CD4-positive, alpha-beta T cell treated with Interleukin-17A for 1 hour (primary cell): ENCODE data around the gene MBNL1.
"Not testable (repeated sequence)": the region's sequence is repeated elsewhere in the genome, so short reads cannot be mapped to it uniquely, and the experiment has no call there.

Experiments
- DNase-seq: peaks from one replicate; pipeline ENCODE4 v3.0.0-alpha.2; 2020

The MBNL1 gene

DNA sequence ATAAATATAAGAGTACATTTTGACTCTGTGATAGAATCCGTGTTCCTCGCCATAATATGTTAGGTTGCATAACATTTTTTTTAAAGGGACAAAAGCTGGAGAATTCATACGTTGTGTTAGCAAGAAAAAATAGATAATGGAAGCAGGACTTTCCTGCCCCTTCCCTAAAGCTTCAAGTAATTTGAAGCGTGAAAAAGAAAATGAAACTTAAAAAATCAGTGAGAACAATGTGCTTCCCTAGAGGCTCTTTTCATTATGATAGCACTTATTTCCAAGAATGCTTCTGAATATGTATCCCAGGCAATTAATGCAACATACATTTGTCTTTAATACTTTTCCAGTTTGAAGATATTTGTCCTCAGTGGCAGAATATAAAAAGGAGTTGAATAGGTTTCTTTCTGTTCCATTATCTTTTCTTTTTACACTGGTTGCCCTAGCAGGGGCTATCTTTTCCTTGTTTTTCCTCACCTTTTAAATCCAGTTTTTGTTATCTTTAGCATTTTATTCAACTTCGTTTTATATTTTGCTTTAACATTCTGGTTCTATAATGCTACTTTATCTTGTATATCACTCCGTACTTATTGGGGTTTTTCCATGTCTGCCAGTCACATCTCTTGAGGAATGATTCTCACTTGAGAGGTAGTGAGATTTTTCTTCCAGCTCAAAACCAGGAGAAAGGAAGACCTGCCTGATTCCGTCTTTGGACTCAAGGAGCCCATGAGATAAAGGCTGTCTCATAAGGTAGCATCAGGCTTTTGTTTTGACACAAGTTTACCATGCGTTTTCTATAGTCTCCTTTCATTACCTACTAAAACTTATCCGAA lies 113.8 kb downstream of the MBNL1 start:
- DNase-seq, result no peak

- no peak for DNase-seq
These were observed 114.4 kb downstream of the MBNL1 start for GRCh38 chr3:152383136-152383606.

GRCh38 chr3:152384412-152384811 lies 115.7 kb downstream of the MBNL1 start:
- DNase-seq, result no peak

- no peak for DNase-seq
These were observed 117.0 kb downstream of the MBNL1 start for GRCh38 chr3:152385761-152386160.

GRCh38 chr3:152386208-152386607 lies 117.5 kb downstream of the MBNL1 start:
- no peak for DNase-seq

- DNase-seq, result no peak
These were observed 119.9 kb downstream of the MBNL1 start for GRCh38 chr3:152388631-152389030.

DNA sequence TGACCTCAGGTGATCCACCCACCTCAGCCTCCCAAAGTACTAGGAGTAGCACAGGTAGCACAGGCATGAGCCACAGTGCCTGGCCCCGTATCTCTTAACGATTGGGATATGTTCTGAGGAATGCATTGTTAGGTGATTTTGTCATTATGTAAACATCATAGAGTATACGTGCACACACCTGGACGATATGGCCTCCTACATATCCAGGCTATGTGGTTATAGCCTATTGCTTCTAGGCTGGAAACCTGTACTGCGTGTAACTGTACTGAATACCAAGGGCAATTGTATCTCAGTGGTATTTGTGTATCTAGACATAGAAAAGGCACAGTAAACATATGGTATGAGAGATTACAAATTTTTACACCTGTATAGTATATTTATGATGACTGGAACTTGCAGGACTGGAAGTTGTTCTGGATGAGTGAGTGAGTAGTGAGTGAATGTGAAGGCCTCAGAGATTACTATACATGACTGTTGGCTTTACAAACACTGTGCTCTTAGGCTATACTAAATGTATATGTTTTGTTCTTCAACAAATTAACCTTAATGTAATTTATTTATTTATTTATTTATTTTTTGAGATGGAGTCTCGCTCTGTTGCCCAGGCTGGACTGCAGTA lies 120.7 kb downstream of the MBNL1 start:
- no peak for DNase-seq

GRCh38 chr3:152390647-152391046 lies 121.9 kb downstream of the MBNL1 start:
- no peak for DNase-seq

- no peak for DNase-seq
These were observed 122.9 kb downstream of the MBNL1 start for GRCh38 chr3:152391671-152392070.

- no peak for DNase-seq
These were observed 123.6 kb downstream of the MBNL1 start for GRCh38 chr3:152392272-152392880.

DNA sequence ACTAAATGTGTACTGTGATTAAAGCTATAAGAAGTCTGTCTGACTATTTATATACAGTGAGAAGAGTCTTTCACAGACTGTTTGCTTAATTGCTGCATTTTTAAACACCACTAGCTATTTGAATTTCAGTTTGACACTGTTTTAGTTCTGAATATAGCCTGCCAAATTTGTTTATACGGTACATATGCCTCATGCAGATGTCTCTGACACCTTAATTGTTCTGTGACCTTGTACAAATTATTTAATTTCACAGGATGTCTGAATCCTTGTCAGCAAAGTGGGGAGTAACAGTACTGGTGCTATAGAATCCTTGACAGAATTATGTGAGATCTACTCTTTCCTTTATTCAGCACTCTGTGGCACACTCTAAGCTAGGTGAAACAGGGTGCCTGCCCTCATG lies 125.5 kb downstream of the MBNL1 start:
- DNase-seq, result no peak

- DNase-seq, result no peak
These were observed 127.0 kb downstream of the MBNL1 start for GRCh38 chr3:152395764-152396163.

DNA sequence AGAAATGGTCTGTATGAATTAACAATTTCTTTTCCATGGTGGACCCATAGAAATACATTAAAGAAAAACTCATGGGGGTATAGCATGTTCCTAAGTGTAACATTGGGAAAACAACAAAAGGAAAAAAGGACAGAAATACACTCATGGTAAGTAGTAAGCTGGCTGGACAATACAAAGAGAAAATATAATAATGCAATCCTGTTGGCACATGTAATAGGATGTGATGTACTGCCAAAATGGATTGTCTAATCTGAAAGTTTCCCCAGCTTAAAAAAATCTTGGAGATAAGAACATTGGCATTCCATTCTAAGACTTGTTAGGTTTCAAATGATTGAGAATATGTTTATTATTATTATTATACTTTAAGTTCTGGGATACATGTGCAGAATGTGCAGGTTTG lies 128.1 kb downstream of the MBNL1 start:
- DNase-seq, result no peak

DNA sequence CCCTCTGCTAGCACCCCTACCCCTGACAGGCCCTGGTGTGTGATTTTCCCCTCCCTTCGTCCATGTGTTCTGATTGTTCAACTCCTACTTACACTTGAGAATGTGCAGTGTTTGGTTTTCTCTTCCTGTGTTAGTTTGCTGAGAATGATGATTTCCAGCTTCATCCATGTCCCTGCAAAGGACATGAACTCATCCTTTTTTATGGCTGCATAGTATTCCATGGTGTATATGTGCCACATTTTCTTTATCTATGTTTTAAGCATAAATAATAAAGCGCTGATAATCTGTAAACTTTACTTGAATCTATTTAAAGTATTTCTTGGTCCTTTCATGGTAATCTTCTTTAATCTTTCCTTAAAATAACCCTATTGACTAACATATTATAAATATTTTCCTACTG lies 128.6 kb downstream of the MBNL1 start:
- DNase-seq, result not testable (repeated sequence)

- no peak for DNase-seq
These were observed 129.8 kb downstream of the MBNL1 start for GRCh38 chr3:152398495-152398894.

- DNase-seq, result no peak
These were observed 130.6 kb downstream of the MBNL1 start for GRCh38 chr3:152399374-152399773.

- no peak for DNase-seq
These were observed 132.2 kb downstream of the MBNL1 start for GRCh38 chr3:152400887-152401286.

GRCh38 chr3:152402695-152403451 lies 134.1 kb downstream of the MBNL1 start:
- peak; percentile 49 for DNase-seq

DNA sequence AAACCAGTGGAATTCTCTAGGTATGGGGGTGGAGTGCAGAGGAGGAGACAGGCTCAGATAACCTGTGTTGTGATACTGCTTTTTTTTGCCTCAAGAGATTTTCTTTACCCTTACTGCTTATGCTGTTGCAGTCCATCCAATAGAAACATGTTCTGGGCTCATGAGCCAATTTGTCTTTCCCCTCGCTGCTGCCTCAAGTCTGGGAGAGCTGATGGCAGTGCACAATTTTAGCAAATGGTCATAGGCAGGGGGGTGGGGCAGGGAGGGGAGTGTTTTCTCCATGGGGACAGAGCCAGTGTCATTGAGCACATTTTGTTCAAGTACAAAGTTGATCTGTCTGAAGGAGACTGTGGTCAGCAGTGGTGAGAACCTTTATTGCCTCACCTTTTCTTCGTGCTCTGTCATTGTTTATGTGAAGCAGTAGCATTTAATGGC lies 134.9 kb downstream of the MBNL1 start:
- no peak for DNase-seq

GRCh38 chr3:152404976-152405375 lies 136.2 kb downstream of the MBNL1 start:
- DNase-seq, result no peak

DNA sequence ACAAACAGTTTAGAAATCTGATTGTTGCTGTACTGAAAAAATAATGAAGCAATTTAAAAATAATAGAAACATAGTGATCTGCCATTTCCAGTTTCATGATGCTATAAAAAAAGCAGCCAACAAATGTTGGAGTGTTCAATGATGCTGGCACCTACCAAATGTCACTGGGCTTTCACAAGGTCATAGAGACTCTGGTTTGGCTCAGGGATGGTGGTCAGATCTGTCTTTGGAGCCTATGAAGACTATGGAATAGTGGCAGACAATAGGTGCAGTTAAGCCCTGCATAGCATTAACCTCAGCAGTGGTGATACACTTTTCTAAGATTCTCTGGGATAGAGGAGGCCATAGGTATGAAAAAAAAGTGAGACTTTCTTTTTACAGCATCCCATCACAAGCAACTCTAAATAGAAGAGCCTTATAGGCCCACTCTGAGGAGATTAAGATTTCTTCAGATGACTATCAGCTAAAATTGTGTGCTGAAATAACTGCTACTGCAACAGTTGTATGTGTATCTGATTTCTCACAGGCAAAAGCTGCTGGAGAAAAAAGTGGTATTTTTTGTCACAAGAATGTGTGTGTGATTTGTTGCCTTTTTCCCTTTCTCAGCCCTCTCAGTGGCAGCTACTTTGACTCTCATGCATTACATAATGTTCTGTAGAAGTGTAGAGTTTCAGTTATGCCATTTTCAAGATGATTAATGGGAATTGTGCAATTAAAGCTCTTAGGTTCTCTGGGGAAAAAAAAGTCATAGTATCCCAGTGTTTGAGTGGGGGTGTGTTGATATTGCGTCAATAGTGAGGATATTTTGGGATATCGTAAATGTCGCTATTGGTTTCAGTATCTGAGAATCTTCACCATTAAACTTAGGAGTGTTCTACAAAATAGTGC lies 137.4 kb downstream of the MBNL1 start:
- DNase-seq, result no peak

DNA sequence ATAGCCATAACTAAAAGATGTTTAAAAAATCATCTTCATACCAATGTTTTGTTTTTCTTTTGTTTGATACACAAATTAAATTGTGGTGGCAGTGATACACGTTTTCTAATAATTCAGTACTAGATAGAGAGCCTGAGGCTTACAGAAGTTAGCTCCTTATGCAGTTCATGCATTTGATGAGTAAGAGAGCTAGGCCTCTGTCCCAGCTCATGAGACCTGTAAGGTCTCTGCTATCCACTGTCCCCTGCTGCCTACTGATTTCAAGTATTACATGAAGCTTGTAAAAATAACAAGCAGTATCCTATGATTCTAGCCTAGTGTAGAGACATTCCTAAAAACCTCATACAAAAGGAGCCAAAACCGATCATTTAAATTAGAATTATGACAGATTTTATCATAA lies 144.5 kb downstream of the MBNL1 start:
- DNase-seq, result no peak
